ENCODE data around the gene FUOM.

Gene FUOM

DNA sequence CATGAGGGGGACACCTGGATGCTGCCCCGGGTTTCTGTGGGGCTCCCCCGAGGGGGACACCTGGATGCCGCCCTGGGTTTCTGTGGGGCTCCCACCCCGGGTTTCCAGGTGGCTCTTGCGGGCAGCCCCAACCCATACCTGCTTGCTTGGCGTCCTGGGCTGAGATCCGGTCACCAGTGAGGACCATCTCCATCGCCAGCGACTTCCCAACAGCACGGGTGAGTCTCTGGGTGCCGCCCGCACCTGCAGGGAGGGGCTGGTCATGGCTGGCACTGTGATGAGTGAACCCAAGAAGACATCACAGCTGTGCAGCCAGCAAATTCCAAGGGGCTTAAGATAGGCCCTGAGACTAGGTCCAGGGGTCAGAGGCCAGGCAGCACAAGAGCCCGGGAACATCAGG lies 8.9 kb upstream of the FUOM start:
- DNase-seq (ENCODE audit: low read depth, low spot score), result no peak

DNA sequence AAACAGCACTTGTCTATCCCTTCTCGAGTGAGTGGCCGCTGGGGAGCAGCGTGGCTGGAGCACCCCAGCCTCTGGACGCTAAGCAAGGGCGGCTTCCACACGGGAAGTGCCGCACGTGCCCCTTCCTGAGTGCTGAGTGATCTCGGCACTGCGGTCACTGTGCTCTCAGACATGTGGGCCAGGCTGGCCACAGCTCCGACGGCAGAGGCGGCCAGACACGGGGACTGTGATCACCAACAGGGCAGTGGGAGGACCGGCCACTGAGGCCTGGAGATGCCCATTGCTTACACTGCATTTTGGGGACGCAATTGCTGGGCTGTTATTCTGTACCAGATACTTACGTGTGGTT lies 8.3 kb upstream of the FUOM start:
- no peak for DNase-seq (ENCODE audit: low read depth, low spot score)

DNA sequence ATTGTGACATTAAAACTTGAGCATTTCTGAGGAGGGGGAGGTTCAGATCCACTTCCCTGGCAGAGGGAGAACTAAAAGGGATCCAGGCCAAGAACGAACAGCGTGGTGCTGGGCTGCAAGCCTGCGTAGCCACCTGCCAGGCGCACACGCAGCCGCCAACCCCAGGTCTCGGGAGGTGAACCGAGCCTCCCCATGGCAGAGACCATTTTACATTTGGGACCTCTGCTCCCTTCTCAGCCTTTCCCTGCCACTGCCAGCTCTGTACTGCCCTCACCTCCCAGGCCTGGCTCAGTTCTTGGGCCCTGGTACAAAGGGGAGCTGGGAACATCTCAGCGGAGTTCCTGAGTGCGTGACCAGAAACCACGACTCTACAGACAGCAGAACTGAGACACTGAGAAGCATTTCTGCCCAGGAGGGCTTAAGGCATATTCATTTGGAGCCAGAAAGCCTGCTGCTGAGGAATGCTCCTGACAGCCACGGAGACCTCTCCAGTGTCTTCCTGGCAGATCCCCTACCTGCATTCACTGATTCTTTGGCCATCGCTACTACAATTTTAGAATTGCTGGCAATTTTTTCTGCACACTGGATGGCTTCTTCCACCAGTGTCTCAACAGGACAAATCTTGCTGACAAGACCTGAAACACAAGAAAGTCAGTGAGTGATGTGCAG lies 7.8 kb upstream of the FUOM start:
- DNase-seq (ENCODE audit: low read depth, low spot score), result no peak

DNA sequence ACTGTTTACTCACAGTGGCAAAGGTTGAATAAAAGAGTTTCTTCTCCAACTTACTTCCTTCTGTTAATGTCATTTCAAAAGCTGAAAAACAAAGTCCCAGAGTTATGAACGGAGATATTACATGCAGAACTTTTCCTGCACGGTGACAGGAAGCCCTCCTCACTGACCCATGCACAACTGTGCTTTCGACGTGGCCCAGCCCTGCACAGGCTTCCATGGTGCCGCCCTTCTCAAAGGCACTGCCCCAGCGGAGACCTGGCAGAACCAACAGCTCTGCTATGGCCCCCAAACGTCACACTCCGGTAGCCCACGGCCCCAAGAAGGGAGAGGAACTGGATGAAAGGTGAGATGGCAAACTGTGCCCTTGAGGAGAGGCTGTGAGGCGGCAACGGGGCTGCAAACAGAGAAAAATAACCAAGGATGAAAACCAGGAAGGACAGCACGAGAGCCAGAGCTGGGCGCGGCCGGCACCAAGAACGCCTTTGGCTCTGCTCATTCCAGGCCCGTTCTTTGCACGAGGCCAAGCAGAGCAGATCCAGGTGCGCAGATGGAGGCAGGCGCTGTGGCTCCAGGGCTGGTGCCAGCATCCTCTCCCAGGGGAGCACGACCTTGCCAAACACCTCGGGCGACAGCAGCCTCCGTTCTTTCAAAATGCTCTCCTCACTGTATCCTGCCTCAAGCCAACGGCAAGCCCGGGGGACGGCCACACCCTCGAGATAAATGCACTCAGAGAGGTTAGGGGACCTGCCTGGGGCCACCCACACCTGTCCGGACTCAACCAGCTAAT lies 7.0 kb upstream of the FUOM start:
- DNase-seq (ENCODE audit: low read depth, low spot score), result no peak

DNA sequence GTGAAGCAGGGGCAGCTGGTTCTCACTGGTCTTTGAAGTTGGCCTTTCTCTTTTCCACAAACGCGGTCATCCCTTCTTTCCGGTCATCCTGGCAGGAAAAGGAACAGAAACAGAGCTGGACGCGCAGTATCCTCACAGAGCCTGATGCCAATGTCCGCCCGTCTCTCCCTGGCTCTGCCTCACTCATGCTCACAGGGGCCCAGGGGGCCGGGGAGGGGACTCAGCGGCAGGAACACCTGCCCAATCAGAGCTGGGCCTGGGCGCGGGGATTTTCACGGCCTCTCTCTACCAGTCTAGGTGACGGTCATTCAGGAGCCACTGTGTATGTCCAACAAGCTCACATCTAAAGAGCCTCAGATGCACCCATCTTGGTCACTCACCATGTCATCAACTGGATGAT lies 5.0 kb upstream of the FUOM start:
- no peak for DNase-seq (ENCODE audit: low read depth, low spot score)

DNA sequence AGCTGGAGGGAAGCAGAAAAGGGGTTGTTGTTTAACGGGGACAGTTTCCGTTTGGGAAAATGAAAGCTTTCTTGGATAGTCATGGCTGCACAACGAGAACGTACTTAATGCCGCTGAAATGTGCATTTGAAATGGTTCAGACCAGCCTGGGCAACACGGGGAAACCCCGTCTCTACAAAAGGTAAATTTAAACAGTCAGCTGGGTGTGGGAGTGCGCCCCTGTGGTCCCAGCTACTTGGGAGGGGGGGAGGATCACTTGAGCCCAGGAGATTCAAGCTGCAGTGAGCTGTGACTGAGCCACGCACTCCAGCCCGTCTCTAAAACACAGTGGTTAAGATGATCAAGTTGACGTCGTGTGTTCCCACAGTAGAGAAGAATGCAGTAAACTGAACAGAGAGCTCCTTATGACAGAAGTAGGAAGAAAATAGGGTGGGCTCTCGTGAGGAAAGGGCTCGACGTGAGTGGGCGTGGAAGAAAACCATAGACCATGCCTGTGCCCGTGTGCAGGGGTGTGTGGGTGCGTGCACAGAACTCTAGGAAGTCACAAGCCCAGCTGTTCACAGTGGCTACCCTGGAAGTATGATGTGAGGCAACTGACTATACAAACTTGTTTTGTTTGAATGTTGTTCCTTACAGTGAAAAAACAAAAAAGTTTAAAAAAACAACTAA lies 4.1 kb upstream of the FUOM start:
- no peak for DNase-seq (ENCODE audit: low read depth, low spot score)

DNA sequence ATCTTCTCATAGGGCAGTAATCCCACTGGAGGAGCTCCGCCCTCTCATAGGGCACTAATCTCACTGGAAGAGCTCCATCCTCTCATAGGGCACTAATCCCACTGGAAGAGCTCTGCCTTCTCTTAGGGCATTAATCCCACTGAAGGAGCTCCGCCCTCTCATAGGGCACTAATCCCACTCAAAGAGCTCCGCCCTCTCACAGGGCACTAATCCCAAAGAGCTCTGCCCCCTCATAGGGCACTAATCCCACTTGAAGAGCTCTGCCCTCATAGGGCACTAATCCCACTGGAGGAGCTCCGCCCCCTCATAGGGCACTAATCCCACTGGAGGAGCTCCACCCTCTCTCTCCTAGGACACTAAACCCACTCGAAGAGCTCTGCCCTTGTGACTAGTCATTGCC lies 3.4 kb upstream of the FUOM start:
- no peak for DNase-seq (ENCODE audit: low read depth, low spot score)

DNA sequence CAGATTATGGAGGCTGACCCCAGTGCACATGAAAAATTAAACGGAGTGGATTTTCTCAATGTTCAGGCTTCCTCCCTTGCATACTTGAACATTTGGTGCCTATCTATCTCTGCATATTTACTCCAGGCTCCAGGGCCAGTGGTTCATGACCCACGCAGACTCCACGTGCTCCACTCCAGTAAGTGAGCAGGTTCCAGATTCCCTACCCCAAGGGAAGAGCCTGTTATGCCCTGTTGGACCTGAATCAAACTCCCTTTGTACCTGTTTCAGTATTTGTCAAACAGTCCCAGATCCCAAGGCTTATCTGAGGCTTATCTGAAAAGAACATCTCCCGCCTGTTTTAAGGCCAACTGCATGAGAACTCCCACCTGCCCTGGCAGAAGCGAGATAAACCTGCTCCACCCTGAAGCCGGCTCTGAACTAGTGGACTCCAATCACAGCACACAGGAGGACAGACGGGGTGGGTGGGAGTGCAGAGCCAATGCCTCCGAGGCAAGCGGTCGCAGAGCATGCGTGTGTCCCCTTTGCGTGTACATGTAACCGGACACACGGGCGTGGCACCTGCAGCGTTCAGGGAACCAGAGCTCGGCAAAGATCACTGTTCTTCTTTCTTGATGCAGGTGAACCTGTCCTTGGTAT lies 2.3 kb upstream of the FUOM start:
- DNase-seq (ENCODE audit: low read depth, low spot score), result no peak

DNA sequence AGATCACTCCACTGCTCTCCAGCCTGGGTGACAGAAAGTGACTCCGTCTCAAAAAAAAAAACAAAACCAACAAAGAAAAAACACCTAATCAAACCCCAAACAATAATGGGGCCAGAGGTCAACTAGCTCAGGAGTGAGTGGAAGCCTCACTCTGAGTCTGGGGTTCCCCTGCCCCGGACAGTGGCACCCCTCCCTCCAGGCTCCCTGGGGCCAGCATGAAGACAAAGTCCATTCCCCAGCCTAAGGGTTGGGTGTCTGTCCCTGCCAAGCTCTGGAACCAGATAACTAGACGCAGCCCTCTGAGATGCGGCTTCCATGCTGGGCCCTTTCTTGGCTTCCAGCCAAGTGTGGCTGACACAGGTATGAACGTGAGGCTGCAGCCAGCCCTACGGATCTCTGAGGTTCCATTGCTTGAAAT lies 1.7 kb upstream of the FUOM start:
- no peak for DNase-seq (ENCODE audit: low read depth, low spot score)

DNA sequence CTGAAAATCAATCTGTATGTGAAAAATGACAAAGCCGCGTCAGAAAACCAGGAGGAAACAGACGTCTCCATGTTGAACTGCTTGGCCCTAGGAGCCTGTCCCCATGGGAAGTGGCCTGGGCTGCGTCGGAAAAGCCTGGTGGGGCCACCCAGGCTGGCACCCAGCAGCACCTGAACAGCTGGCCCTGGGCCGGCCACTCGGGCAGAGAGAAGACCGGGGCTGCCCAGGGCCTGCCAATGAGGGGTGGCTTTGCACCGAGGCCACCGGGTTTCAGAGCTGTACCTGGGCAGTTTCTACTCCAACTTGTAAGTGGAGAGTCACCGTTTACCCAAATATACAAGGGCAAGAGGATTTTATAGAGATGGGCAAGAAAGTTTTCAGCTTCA lies 1.1 kb upstream of the FUOM start:
- DNase-seq (ENCODE audit: low read depth, low spot score), result no peak

DNA sequence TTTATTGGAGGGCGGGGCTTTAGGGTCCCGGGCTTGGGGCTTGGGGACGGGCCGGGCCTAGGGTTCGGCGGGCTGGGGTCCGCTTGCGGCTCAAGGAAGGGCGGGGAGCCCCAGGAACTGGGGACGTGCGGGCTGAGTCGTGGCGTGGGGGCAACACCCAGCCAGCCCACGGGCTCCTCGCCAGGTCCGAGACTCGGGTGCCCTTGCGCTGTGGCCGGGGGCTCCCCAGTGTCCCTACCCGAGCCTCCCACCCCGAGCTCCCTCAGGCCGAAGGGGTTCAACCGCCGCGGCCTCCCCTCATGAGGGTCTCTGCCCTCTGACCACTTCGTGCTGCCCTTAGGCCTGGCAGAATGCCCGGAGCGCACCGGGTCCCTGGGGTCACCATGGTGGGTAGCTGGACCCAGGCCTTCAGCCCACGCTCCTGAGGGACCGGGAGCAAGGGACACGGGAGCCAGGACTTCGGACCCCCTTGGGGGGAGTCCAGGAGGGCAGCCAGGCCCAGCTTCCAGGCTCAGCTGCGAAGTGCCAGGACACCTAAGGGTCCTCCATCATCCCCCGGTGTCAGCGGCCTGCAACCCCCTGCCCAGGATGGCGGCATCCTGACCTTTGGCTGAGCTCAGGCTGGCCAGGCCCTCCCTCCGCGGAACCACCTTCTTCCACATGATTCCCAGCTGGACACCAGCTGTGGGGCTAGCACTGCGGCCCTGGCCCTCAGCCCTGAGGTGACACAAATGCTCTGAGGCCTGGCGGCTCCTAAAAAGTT lies 524 bp upstream of the FUOM start:
- DNase-seq (ENCODE audit: low read depth, low spot score), result no peak

DNA sequence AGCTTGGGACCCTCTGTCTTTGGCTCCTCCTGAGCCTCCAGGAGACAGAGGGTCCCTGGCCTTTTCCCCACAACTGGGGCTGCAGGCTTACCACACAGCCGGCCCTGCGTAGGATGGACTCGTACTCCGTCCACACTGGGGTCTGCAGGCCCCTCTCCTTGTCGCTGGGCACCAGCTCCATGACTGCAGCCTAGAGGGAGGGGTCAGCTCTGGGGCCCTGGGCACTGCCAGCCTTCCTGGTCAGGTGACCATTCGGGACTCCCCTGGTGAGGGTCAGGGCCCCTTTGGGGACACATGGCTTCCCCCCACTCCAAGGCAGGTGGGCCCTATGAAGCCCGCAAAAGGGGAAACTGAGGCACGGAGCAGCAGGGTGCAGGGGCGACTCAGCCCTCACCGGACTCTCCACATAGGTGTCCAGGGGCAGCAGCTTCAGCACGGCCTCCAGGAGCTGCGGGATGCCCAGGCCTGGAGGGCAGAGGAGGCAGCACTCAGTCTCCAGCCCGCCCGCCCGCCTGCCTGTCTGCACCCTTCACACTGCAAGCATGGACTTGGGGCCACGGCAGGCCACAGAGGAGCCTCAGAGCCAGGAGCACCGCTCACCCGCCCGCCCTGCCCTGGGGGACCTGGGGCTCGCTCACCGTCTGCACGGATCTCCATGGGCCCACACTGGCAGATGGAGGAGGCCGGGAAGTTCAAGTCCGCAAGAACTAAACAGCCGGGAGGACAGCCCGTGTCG lies 1.1 kb downstream of the FUOM start:
- DNase-seq (ENCODE audit: low read depth, low spot score), result no peak

DNA sequence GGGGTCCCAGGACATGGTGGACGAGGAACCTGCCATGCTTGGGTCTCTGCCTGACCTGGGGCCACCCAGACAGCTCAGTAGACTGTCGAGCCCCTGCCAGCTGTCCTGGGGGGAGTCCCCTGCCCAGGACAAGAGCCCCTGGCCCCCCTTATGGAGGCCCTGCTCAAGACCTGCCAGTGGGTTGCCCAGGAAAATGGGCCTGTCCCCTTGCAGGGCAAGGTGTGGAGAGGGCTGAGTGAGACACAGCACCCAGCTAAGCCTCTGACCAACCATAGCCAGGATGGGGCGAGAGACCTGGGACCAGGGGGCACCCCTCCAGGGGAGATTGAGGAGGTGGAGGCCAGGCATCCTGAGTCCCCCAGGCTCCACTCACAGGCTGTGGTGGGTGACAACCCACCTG lies 1.8 kb downstream of the FUOM start:
- no peak for DNase-seq (ENCODE audit: low read depth, low spot score)

DNA sequence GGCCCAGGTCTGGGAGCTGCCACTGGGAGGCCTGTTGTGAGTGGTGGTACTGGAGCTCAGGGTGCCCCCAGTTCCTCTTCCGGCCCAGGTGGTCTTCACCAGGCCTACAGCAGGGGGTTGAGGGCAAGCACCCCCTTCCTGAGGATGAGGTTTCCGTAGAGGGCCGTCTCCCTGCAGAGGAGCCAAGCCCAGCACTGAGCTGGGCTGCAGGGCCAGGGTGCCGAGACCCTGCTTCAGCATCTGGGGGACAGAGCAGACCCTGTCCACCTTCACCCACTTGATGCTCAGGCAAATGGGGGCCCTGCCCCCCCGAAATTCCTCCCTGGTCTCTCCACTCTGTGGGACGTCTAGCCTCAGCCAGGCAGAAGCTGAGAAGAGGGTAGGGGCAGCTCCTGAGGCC lies 2.6 kb downstream of the FUOM start:
- DNase-seq (ENCODE audit: low read depth, low spot score), result no peak

DNA sequence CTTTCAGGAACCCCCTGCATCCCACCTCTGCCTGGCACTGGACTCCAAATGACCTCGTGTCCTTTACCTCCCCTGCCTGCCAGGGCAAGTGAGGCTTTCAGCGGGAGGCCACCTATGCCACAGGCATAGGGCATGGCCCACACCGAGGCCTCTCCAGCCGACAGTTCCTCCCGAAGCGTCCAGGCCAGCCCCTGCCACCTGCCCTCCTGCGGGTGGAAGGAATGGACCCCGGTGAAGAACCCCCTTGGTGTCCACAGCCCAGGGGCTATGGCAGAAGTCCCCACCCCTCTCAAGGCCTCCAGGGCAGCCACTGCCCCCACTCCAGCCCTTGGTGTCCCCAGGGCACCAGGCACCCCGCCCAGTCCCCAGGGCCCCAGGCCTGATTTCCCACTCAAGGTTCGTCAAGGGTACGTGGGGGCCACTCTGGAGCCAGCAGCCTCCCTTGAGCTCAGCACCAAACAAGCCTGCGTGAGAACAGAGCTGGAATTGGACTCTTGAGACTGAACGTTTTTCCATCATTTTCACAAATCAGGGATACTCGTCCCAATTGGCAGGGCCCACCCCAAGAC lies 3.1 kb downstream of the FUOM start:
- no peak for DNase-seq (ENCODE audit: low read depth, low spot score)

DNA sequence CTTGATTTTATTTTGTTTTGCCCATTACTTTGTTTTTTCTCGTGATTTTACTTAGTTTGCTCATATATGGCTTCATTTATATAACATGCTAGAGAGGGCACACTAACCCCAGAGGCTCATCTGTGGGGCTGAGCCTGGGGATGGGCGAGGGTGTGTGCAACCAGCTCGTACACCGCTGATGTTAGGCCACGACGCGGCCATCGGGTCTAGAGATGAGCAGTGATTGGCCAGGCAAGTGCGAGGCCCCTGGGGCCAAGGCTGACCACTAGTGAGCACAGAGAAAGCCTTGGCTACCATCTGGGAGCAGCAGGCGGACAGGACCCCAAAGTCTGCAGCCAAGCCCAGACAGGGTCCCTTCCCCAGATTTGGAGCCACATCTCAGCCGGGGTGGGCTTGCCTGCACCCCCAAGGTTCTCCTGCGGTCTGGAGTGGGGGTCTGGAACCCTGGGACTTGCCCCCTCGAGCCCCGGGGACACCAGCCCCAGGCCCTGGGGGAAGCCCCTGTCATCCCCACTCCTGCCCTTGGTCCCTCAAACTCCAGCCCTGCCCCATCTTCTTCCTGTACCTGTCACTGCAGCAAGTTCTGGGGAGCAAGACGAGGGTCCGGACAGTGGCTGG lies 3.7 kb downstream of the FUOM start:
- DNase-seq (ENCODE audit: low read depth, low spot score), result no peak

DNA sequence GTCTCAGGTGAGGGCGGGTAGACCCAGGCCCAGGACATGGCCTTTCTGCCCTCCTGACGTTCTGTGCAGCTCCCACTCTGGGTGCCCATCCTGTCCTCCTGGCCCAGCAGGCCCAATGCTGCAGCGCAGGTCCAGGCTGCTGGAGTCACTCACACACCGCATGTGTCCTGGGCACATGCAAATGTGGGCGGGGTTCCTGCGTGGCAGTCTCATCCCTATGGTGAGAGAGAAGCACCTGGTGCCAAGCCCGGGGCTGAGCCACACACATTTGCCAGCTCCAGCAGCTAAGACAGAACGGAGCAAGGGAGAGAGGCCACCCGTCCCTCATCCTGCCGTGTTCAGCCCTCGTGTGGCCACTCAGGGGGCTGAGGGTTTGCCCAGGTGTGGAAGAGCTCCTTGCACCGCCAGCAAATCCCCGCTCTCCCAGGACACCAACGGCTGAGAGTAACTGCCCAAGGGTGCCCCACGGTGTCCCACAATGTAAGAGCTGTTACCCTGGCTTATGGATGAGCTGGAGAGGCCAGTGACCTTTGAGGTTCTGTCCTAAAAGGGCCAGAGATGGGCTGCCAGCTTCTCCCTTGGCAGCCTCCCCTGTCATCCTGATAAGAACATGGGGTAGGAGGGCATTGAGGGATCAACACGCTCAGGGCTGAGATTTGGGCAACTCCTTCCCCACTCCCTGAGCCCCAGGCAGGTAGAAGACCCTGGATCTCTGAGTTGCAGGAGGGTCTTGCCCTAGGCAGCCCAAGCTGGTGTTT lies 4.4 kb downstream of the FUOM start:
- DNase-seq (ENCODE audit: low read depth, low spot score), result no peak

DNA sequence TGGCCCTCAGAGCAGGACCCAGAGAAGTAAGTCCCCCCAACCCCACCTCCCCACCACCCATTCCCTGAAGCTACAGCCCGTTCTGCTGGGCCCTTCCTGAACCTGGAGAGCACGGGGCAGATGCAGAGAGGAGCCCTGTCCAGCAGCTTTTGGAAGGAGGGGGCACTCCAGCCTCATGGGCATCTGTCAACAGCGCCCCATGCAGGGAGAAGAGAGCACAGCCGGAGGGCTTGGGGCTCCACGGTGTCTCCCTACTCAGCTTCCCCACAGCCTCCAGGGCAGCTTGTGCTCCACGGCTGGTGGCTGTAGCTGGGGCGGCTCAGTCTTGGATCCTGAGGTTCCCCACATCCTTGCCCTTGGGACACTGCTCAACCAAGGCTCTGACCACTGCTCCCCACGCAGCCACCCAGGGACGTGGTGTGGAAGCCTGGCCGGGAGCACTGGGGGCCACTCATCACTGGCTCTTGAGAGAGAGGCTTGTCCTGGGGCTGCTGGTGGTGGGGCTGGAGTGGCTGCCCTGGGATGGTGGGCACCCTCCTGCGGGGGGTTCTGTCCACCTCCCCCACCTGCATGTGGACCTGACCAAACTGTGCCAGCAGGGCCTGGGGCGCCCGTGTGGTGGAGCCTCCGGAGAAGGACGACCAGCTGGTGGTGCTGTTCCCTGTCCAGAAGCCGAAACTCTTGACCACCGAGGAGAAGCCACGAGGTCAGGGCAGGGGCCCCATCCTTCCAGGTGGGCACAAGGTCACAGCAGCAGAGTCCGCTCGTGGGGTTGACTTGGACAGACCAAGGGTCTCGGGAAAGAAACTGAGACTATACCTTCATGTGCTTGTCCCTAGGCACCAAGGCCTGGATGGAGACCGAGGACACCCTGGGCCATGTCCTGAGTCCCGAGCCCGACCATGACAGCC lies 6.2 kb downstream of the FUOM start:
- DNase-seq (ENCODE audit: low read depth, low spot score), result no peak

DNA sequence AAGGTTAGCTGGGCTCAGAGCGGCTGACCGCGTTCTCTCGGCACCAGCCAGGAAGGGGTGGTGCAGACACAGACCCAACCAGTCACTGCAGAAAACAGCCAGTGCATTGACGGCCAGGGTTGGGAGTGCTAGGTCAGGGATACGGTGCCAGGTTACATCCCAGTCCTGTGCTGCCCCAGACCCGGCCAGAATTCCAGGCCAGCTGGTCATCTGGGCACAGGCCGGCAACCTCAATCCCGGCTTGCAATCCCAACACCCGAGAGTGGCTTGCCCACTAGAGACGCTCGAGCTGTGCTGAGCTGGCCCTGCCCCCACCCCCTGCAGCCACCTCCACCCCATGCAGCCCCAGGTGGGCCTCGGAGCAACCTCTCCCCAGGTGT lies 6.9 kb downstream of the FUOM start:
- no peak for DNase-seq (ENCODE audit: low read depth, low spot score)

Data from smooth muscle cell of the brain vasculature (primary cell).